ENCODE data around the gene HSD17B8.
A peak's percentile ranks its signal among the peaks of the same experiment; 100 is the strongest.

The HSD17B8 gene

DNA sequence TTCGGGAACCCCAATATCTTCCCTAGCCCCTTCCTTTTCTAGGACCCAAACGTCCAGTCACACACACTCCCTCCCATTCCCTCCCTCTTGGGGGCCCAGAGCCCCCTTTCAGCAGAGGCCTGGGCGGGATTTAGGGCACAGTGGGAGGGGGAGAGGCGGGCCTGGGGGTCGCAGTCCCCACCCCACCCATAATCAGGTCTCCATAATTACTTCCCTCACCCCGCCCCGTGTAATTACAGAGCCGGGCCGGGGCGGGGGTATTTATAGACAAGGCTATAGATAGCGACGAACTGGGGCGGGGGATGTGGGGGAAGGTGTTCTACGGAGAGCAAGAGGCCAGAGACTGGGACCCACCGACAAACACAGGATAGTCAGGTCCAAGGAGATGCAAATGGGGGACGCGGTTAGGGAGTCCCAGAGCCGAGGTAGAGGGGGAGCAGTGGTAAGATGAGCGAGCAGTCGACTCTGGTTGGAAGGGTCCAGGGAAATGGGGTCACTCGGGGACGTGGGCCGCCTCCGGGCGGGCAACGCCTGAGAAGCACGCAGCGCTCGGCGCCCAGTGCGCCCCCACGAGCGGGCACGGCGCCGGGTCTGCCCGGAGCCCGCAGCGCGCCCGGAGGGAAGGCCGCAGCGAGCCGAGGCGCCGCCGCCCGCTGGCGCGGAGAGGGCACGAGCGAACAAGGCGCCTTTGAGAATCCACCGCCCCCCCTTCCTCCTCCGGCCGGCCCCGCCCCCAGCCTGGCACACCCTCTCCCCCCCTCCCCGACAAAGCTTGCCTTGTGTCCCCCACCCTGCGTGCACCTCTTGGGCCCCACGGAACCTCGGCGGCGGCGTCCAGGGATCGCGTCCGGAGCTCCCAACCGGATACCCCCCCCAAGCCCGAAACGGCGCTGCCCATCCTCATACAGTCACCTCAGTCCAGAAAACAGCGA, 11.5 kb upstream of the HSD17B8 start:
- H3K9ac ChIP-seq (ENCODE audit: low read length), result no peak overlapping the region
- H3K4me1 ChIP-seq (ENCODE audit: insufficient read depth, low read length, severe bottlenecking), result peaks cover 14% of the 10 kb centered on the region
- H3K9me2 ChIP-seq (ENCODE audit: low read depth, low read length), result no peaks in the 10 kb centered on the region
- H3F3A ChIP-seq (ENCODE audit: insufficient read depth, low read length), result no peaks in the 10 kb centered on the region
- H3K27me3 ChIP-seq (ENCODE audit: insufficient read depth, low read length), result peaks cover 13% of the 10 kb centered on the region; the same call in 1 of the 2 replicates
- H3K9me3 ChIP-seq (ENCODE audit: low read length), result no peaks in the 10 kb centered on the region
- H2AFZ ChIP-seq (ENCODE audit: low read length), result no peak overlapping the region
- peak overlapping the region; percentile 47; the same call in 1 of the 2 replicates for H3K4me2 ChIP-seq (ENCODE audit: low read length)
- no peaks in the 10 kb centered on the region for H3K79me2 ChIP-seq (ENCODE audit: insufficient read depth, low read length)
- H3K4me3 ChIP-seq (ENCODE audit: low read depth, low read length, poor library complexity, severe bottlenecking), result peak overlapping the region; percentile 36
- H3K27ac ChIP-seq (ENCODE audit: low read depth, low read length, poor library complexity, severe bottlenecking), result no peak overlapping the region
- no peaks in the 10 kb centered on the region for H4K20me1 ChIP-seq (ENCODE audit: insufficient read depth, low read length)
- TF ChIP-seq, protein P1, sequence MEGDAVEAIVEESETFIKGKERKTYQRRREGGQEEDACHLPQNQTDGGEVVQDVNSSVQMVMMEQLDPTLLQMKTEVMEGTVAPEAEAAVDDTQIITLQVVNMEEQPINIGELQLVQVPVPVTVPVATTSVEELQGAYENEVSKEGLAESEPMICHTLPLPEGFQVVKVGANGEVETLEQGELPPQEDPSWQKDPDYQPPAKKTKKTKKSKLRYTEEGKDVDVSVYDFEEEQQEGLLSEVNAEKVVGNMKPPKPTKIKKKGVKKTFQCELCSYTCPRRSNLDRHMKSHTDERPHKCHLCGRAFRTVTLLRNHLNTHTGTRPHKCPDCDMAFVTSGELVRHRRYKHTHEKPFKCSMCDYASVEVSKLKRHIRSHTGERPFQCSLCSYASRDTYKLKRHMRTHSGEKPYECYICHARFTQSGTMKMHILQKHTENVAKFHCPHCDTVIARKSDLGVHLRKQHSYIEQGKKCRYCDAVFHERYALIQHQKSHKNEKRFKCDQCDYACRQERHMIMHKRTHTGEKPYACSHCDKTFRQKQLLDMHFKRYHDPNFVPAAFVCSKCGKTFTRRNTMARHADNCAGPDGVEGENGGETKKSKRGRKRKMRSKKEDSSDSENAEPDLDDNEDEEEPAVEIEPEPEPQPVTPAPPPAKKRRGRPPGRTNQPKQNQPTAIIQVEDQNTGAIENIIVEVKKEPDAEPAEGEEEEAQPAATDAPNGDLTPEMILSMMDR (IDR thresholded peaks at IDR 0.05; ENCODE audit: low read length), result no peak
- no peak for TF ChIP-seq EZH2 (IDR thresholded peaks at IDR 0.05; ENCODE audit: borderline replicate concordance, low read length)
- peaks cover 35% of the 10 kb centered on the region for H3K36me3 ChIP-seq (ENCODE audit: insufficient read depth, low read length)

DNA sequence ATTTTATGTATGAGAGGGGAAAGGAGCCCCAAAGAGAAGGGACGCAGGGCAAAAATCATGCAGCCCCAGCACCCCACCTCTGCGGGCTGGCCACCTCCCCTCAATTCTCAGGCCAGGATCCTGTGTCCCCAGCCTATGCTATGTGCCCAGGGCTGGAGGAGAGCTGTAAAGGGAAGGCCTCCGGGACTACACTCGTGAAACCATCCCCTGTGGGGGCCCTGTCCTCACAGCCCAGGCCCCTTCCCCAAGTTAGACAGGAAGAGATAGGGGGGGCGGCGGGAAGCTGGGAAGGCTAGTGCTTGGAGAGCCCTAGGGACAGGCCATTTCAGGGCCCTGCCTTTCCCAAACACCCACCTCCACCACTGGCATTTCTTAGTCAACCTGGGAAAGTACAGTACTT, 10.8 kb upstream of the HSD17B8 start:
- Histone ChIP-seq H3K27me3 (ENCODE audit: insufficient read depth, low read length) (peaks cover 13% of the 10 kb centered on the region; the same call in 1 of the 2 replicates), H3F3A (ENCODE audit: insufficient read depth, low read length) (no peaks in the 10 kb centered on the region), H3K4me2 (ENCODE audit: low read length) (no peak overlapping the region), H3K4me3 (ENCODE audit: low read depth, low read length, poor library complexity, severe bottlenecking) (no peak overlapping the region), H3K9ac (ENCODE audit: low read length) (no peak overlapping the region), H3K36me3 (ENCODE audit: insufficient read depth, low read length) (peaks cover 35% of the 10 kb centered on the region), H2AFZ (ENCODE audit: low read length) (no peak overlapping the region), H3K4me1 (ENCODE audit: insufficient read depth, low read length, severe bottlenecking) (peaks cover 21% of the 10 kb centered on the region), H3K9me3 (ENCODE audit: low read length) (no peaks in the 10 kb centered on the region), H3K79me2 (ENCODE audit: insufficient read depth, low read length) (no peaks in the 10 kb centered on the region), H4K20me1 (ENCODE audit: insufficient read depth, low read length) (no peaks in the 10 kb centered on the region), H3K27ac (ENCODE audit: low read depth, low read length, poor library complexity, severe bottlenecking) (no peak overlapping the region), H3K9me2 (ENCODE audit: low read depth, low read length) (no peaks in the 10 kb centered on the region)
- no peak for TF ChIP-seq EZH2 (IDR thresholded peaks at IDR 0.05; ENCODE audit: borderline replicate concordance, low read length)
- TF ChIP-seq, protein P1 (IDR thresholded peaks at IDR 0.05; ENCODE audit: low read length), result no peak

DNA sequence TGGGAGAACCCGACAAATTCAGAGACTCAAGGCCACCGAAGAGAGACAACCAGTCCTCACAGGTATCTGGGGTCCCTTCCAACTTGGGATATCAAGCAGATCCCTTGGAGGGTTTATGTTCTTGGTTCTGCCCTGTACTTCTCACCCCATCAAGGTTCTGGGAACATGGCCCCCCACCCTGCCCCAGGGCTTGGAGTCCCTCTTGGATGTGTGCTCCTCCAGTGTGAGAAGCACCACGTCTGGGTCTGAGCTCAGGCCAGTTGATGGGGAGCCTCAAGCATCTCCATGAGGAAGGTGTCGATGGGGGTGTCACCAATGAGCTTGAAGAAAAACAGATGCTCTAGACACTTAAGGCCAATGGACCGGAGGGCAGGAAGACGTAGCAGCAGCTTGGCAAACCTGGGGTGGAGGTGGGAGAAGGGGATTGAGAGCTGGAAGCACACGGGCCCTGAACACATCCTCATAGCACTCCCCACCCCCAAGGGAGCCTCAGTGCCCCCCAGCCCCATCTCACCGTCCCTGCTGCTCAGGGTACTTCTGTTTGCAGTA, 9.9 kb upstream of the HSD17B8 start:
- H3K36me3 ChIP-seq (ENCODE audit: insufficient read depth, low read length), result peaks cover 35% of the 10 kb centered on the region
- TF ChIP-seq EZH2 (IDR thresholded peaks at IDR 0.05; ENCODE audit: borderline replicate concordance, low read length), result no peak
- TF ChIP-seq, protein P1 (IDR thresholded peaks at IDR 0.05; ENCODE audit: low read length), result no peak
- no peaks in the 10 kb centered on the region for H3K79me2 ChIP-seq (ENCODE audit: insufficient read depth, low read length)
- H3K9me3 ChIP-seq (ENCODE audit: low read length), result no peaks in the 10 kb centered on the region
- no peaks in the 10 kb centered on the region for H4K20me1 ChIP-seq (ENCODE audit: insufficient read depth, low read length)
- no peak overlapping the region for H3K4me2 ChIP-seq (ENCODE audit: low read length)
- H3K9me2 ChIP-seq (ENCODE audit: low read depth, low read length), result no peaks in the 10 kb centered on the region
- H3K27me3 ChIP-seq (ENCODE audit: insufficient read depth, low read length), result peaks cover 13% of the 10 kb centered on the region; the same call in 1 of the 2 replicates
- no peak overlapping the region for H3K27ac ChIP-seq (ENCODE audit: low read depth, low read length, poor library complexity, severe bottlenecking)
- peaks cover 29% of the 10 kb centered on the region for H3K4me1 ChIP-seq (ENCODE audit: insufficient read depth, low read length, severe bottlenecking)
- H3F3A ChIP-seq (ENCODE audit: insufficient read depth, low read length), result no peaks in the 10 kb centered on the region
- H3K9ac ChIP-seq (ENCODE audit: low read length), result no peak overlapping the region
- no peak overlapping the region for H3K4me3 ChIP-seq (ENCODE audit: low read depth, low read length, poor library complexity, severe bottlenecking)
- H2AFZ ChIP-seq (ENCODE audit: low read length), result no peak overlapping the region

Data from OCI-LY1 (cell line).